Activated T-helper 17 cell treated with anti-CD3 and anti-CD28 coated beads, Interleukin-2, amount 50 U/mL, for 72 hours (primary cell): ENCODE results near the gene PLEKHA4. TPM values are rescaled to one million over a fixed set of nuclear protein-coding genes. Genes with fewer than 3 reads are reported as not detected.

Experiments used
- ATAC-seq: fragments of 150-1000 bp; cut with Tn5 transposase; replicated peaks from 2 replicates; pipeline ENCODE4 v1.10.0; 2021; ENCODE audit warnings: mild to moderate bottlenecking, moderate library complexity
- H3K27ac Mint-ChIP-seq: one replicate; pipeline ENCODE4 v1.8.0; 2022; ENCODE audit warnings: mixed read lengths
- H3K27me3 Mint-ChIP-seq: one replicate; pipeline ENCODE4 v1.8.0; 2022; ENCODE audit warnings: mixed read lengths
- H3K36me3 Mint-ChIP-seq: one replicate; pipeline ENCODE4 v1.8.0; 2022; ENCODE audit warnings: low read depth, mild to moderate bottlenecking, mixed read lengths
- H3K4me1 Mint-ChIP-seq: one replicate; pipeline ENCODE4 v1.8.0; 2022; ENCODE audit warnings: mixed read lengths
- H3K4me3 Mint-ChIP-seq: one replicate; pipeline ENCODE4 v1.8.0; 2022; ENCODE audit warnings: mild to moderate bottlenecking, mixed read lengths
- H3K9me3 Mint-ChIP-seq: one replicate; pipeline ENCODE4 v1.8.0; 2022; ENCODE audit warnings: mixed read lengths
- total RNA-seq, 2 donors: library from RNA; stranded (reverse); gene quantifications; one replicate each; pipeline ENCODE4 v1.2.3, GENCODE V29; 2022

Gene PLEKHA4
- total RNA-seq, 2 donors from 2014 or later = 6.5 to 17.6 TPM

GRCh38 chr19:48836089-48837017 lies 32.1 kb downstream of the PLEKHA4 start, which contains the start of gene HSD17B14:
Gene HSD17B14 (minus strand): TSS chr19:48836491. CDS start chr19:48836411, 80 bp downstream.
- Mint-ChIP-seq H3K36me3 (no peaks in the 10 kb centered on the region), H3K27ac (peak within 1 kb of the TSS; percentile 87), H3K27me3 (peaks cover 14% of the 10 kb centered on the region), H3K4me1 (peaks cover 8% of the 10 kb centered on the region), H3K9me3 (no peaks in the 10 kb centered on the region), H3K4me3 (peak within 1 kb of the TSS; percentile 84)
- ATAC-seq = peak; percentile 28

GRCh38 chr19:48835734-48836088 lies 32.7 kb downstream of the PLEKHA4 start:
- Mint-ChIP-seq H3K4me3 (peak overlapping the region; percentile 84), H3K36me3 (no peaks in the 10 kb centered on the region), H3K4me1 (peaks cover 8% of the 10 kb centered on the region), H3K27ac (peak overlapping the region; percentile 87), H3K27me3 (peaks cover 14% of the 10 kb centered on the region), H3K9me3 (no peaks in the 10 kb centered on the region)
- ATAC-seq = peak; percentile 99

DNA sequence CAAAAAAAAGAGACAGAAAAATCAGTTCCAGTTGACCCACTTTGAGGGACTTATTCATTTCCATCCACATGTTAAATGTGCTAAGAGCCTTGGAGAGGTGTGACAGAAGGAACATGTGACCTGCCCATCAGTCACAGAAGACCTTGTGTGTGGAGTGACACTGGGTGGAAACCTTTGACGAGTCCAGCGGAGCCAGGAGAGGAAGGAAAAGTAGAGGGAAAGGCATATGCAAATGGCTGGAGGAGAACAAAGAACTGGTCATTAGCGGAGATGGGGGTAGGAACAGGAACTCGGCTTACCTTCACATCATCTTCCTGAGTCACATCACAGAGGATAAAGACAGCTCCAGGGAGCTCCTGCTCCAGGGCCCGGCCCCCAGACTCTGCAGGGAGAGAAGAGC lies 34.4 kb downstream of the PLEKHA4 start:
- H3K4me3 Mint-ChIP-seq = peak overlapping the region; percentile 5
- H3K27ac Mint-ChIP-seq = peak overlapping the region; percentile 65

DNA sequence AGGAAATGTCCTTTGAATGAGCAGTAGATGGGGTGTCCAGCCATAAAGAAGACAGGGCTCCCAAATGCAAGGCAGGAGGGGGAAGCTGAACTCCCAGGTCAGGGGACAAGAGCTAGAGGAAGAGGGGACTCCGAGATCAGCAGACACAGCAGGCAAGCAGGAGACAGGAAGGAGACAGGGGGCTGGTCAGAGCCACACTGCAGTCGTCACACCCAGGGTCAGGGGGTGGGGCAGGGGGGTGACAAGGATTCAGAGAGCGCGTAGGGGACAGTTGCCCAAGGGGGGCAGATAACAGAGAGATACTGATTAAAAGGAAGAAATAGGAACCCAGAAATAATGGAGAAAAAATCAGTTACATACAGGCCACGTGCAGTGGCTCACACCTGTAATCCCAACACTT lies 35.4 kb downstream of the PLEKHA4 start:
- peaks cover 14% of the 10 kb centered on the region for H3K27me3 Mint-ChIP-seq
- H3K27ac Mint-ChIP-seq = no peak overlapping the region
- peaks cover 8% of the 10 kb centered on the region for H3K4me1 Mint-ChIP-seq
- no peaks in the 10 kb centered on the region for H3K36me3 Mint-ChIP-seq
- no peak overlapping the region for H3K4me3 Mint-ChIP-seq
- no peaks in the 10 kb centered on the region for H3K9me3 Mint-ChIP-seq
- ATAC-seq = no peak

More for the DNA sequence above, 34.4 kb downstream of the PLEKHA4 start:
- no peaks in the 10 kb centered on the region for H3K36me3 Mint-ChIP-seq
- no peak for ATAC-seq
- peaks cover 14% of the 10 kb centered on the region for H3K27me3 Mint-ChIP-seq
- H3K4me1 Mint-ChIP-seq = peaks cover 8% of the 10 kb centered on the region
- no peaks in the 10 kb centered on the region for H3K9me3 Mint-ChIP-seq

- H3K27me3 Mint-ChIP-seq = peaks cover 6% of the 10 kb centered on the region
- ATAC-seq = no peak
- H3K9me3 Mint-ChIP-seq = no peaks in the 10 kb centered on the region
- no peak overlapping the region for H3K4me3 Mint-ChIP-seq
- H3K4me1 Mint-ChIP-seq = peaks cover 4% of the 10 kb centered on the region
- no peak overlapping the region for H3K27ac Mint-ChIP-seq
- H3K36me3 Mint-ChIP-seq = no peaks in the 10 kb centered on the region
These were observed 37.5 kb downstream of the PLEKHA4 start for GRCh38 chr19:48830965-48831364.

DNA sequence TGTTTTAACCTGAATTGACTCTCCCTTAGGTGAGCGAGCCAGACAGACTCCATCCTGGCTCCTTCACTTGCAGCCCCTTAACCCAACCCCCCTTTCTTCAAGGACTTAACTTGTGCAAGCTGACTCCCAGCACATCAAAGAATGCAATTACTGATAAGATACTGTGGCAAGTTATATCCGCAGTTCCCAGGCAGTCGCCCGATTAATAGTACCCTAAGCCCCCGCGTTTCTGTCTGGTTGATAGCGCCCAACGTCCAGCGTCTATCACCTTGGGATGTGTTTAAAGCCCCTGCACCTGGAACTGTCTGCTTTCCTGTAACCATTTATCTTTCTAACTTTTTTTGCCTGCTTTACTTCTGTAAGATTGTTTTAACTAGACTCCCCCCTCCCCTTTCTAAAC lies 38.3 kb downstream of the PLEKHA4 start:
- no peak overlapping the region for H3K27ac Mint-ChIP-seq
- no peaks in the 10 kb centered on the region for H3K36me3 Mint-ChIP-seq
- H3K4me3 Mint-ChIP-seq = no peak overlapping the region
- no peaks in the 10 kb centered on the region for H3K4me1 Mint-ChIP-seq
- H3K9me3 Mint-ChIP-seq = no peaks in the 10 kb centered on the region
- no peak for ATAC-seq
- peaks cover 3% of the 10 kb centered on the region for H3K27me3 Mint-ChIP-seq

- H3K27me3 Mint-ChIP-seq = no peaks in the 10 kb centered on the region
- no peak overlapping the region for H3K27ac Mint-ChIP-seq
- H3K36me3 Mint-ChIP-seq = no peaks in the 10 kb centered on the region
- H3K9me3 Mint-ChIP-seq = no peaks in the 10 kb centered on the region
- no peak overlapping the region for H3K4me3 Mint-ChIP-seq
- ATAC-seq = no peak
- H3K4me1 Mint-ChIP-seq = no peaks in the 10 kb centered on the region
These were observed 41.8 kb downstream of the PLEKHA4 start for GRCh38 chr19:48826606-48827020.

GRCh38 chr19:48822514-48822913 lies 45.9 kb downstream of the PLEKHA4 start:
- no peak overlapping the region for H3K4me3 Mint-ChIP-seq
- H3K36me3 Mint-ChIP-seq = no peaks in the 10 kb centered on the region
- H3K27ac Mint-ChIP-seq = no peak overlapping the region
- H3K27me3 Mint-ChIP-seq = no peaks in the 10 kb centered on the region
- no peaks in the 10 kb centered on the region for H3K9me3 Mint-ChIP-seq
- H3K4me1 Mint-ChIP-seq = no peaks in the 10 kb centered on the region
- ATAC-seq = no peak

DNA sequence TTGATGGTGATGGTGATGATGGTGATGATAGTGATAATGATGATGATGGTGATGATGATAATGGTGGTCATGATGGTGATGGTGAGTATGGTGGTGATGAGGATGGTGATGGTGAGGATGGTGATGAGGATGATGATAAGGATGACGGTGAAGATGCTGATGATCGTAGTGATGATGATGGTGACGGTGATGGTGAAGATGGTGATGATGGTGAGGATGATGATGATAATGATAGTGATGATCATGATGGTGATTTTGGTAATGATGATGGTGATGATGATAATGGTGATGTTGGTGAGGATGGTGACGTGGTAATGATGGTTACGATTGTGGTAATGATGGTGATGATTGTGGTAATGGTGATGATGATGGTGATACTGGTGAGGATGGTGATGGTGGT lies 46.8 kb downstream of the PLEKHA4 start:
- Mint-ChIP-seq H3K4me3 (no peak overlapping the region), H3K9me3 (no peaks in the 10 kb centered on the region), H3K4me1 (no peaks in the 10 kb centered on the region), H3K27ac (no peak overlapping the region), H3K36me3 (no peaks in the 10 kb centered on the region), H3K27me3 (no peaks in the 10 kb centered on the region)
- ATAC-seq = no peak

GRCh38 chr19:48819366-48819816 lies 49.0 kb downstream of the PLEKHA4 start:
- Mint-ChIP-seq H3K27ac (peak overlapping the region; percentile 3), H3K9me3 (no peaks in the 10 kb centered on the region), H3K4me1 (no peaks in the 10 kb centered on the region), H3K4me3 (no peak overlapping the region), H3K36me3 (no peaks in the 10 kb centered on the region), H3K27me3 (no peaks in the 10 kb centered on the region)
- ATAC-seq = no peak

- Mint-ChIP-seq H3K27me3 (no peaks in the 10 kb centered on the region), H3K4me3 (no peak overlapping the region), H3K4me1 (no peaks in the 10 kb centered on the region), H3K27ac (no peak overlapping the region), H3K36me3 (no peaks in the 10 kb centered on the region), H3K9me3 (no peaks in the 10 kb centered on the region)
- ATAC-seq = no peak
These were observed 50.1 kb downstream of the PLEKHA4 start for GRCh38 chr19:48818234-48818820.

- Mint-ChIP-seq H3K27me3 (no peaks in the 10 kb centered on the region), H3K36me3 (no peaks in the 10 kb centered on the region), H3K27ac (no peak overlapping the region), H3K4me3 (no peak overlapping the region), H3K4me1 (no peaks in the 10 kb centered on the region), H3K9me3 (no peaks in the 10 kb centered on the region)
- ATAC-seq = no peak
These were observed 50.8 kb downstream of the PLEKHA4 start for GRCh38 chr19:48817585-48818124.

DNA sequence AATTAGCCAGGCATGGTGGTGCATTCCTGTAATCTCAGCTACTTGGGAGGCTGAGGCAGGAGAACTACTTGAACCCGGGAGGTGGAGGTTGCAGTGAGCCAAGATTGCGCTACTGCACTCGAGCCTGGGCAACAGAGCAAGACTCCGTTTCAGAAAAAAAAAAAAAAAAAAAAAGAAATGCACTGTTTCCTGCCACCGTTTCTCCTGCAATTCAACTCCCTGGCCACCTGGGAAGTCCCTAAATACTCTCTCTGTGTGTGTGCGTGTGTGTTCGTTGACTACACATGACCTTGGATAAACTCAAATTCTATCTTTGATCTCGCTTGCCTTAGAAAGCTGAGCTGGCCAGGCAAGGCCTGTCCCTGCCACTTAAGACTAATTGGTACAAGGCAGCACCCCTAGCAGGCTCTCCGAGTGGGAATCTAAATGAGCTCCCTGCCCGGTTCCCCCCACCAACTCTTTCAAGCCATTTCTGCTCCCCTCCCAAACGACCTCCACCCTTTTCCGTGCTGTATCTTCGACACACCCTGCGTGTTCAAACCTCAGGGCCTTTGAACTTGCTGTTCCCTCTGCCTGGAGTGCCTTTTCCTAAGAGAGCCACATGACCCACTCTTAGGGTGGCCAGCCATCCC lies 52.4 kb downstream of the PLEKHA4 start:
- Mint-ChIP-seq H3K4me1 (no peaks in the 10 kb centered on the region), H3K27me3 (no peaks in the 10 kb centered on the region), H3K4me3 (no peak overlapping the region), H3K9me3 (no peaks in the 10 kb centered on the region), H3K27ac (peak overlapping the region; percentile 18), H3K36me3 (no peaks in the 10 kb centered on the region)
- peak; percentile 54 for ATAC-seq

- Mint-ChIP-seq H3K4me3 (no peak overlapping the region), H3K4me1 (peaks cover 3% of the 10 kb centered on the region), H3K9me3 (no peaks in the 10 kb centered on the region), H3K36me3 (no peaks in the 10 kb centered on the region), H3K27ac (no peak overlapping the region), H3K27me3 (no peaks in the 10 kb centered on the region)
- ATAC-seq = no peak
These were observed 53.5 kb downstream of the PLEKHA4 start for GRCh38 chr19:48814895-48815294.
